Heart right ventricle (tissue), 16 donors: ENCODE results near the gene HOXD8. TPM values are rescaled to one million over a fixed set of nuclear protein-coding genes. Genes with fewer than 3 reads are reported as not detected.

Experiments
- ATAC-seq, 8 donors: fragments of 200-7000 bp; cut with Tn5 transposase; one replicate each; pipeline ENCODE4 v1.9.1; 2020; ENCODE audit warnings: mild to moderate bottlenecking in 8 of 8, moderate library complexity in 8 of 8, moderate number of reproducible peaks in 1 of 8
- DNase-seq, 2 donors: peaks; one replicate each; pipeline ENCODE4 v3.0.0-alpha.2; 2020
- H3K27ac ChIP-seq, 10 donors: fragments of 200-600 bp; sonication (generic) in 2 of 10; one replicate each; pipeline versions ENCODE4 v1.5.0 to v1.8.0; 2020 to 2022; ENCODE audit warnings: mild to moderate bottlenecking in 3 of 10
- H3K27me3 ChIP-seq, 7 donors: fragments of 200-600 bp; one replicate each; pipeline ENCODE4 v1.8.0; 2021 to 2022; ENCODE audit warnings: mild to moderate bottlenecking in 2 of 7
- H3K36me3 ChIP-seq, 9 donors: fragments of 200-600 bp; sonication (generic) in 1 of 9; one replicate each; pipeline versions ENCODE4 v1.5.0 to v1.8.0; 2020 to 2022; ENCODE audit warnings: mild to moderate bottlenecking in 2 of 9
- H3K4me1 ChIP-seq, 9 donors: fragments of 200-600 bp; sonication (generic) in 1 of 9; one replicate each; pipeline versions ENCODE4 v1.5.0 to v1.8.0; 2020 to 2022; ENCODE audit warnings: mild to moderate bottlenecking in 4 of 9
- H3K4me3 ChIP-seq, 10 donors: fragments of 200-600 bp; sonication (generic) in 2 of 10; one replicate each; pipeline versions ENCODE4 v1.5.0 to v1.8.0; 2020 to 2022; ENCODE audit warnings: mild to moderate bottlenecking in 7 of 10, moderate library complexity in 2 of 10
- H3K9me3 ChIP-seq, 11 donors: fragments of 200-600 bp in 10 of 11; sonication (generic) in 2 of 11; one replicate each; pipeline versions ENCODE4 v1.5.0 to v1.8.0; 2013 to 2022; ENCODE audit warnings: mild to moderate bottlenecking in 2 of 11, control low read depth in 1 of 11, moderate library complexity in 1 of 11
- WGBS, 2 donors: extraction: QIAGEN DNeasy Blood & Tissue Kit; methylation state at CpG; one replicate each; pipeline ENCODE4 v1.1.7; 2013; ENCODE audit warnings: inconsistent platforms in 1 of 2; 5-methylcytosine and 5-hydroxymethylcytosine counted together
- intact Hi-C, 10 donors: fragments of 100-400 bp; cut with DNase I; formaldehyde crosslinking; loops; one replicate each; pipeline versions ENCODE4 v1.11.1 to v1.14.2; 2022
- polyA plus RNA-seq, 2 donors: library from polyadenylated mRNA; stranded (reverse); fragments of 200-250 nt; gene quantifications; one replicate each; pipeline ENCODE4 v1.2.3, GENCODE V29; 2013
- total RNA-seq, 10 donors: library from RNA; stranded (reverse); fragmentation: NEBNext Ultra II Directional in 3 of 10; extraction: Animal tissue kit (Norgen Biotek cat#: 25700) in 3 of 10; gene quantifications; one replicate each; pipeline versions ENCODE4 v1.2.1 to v1.2.4, GENCODE V29; 2021 to 2023
- TF ChIP-seq, protein P1 (sequence below), 9 donors: fragments of 200-600 bp; sonication (generic) in 2 of 9; IDR thresholded peaks; one replicate each; pipeline versions ENCODE4 v1.5.0 to v1.8.0; 2021 to 2022; ENCODE audit warnings: antibody characterized with exemption in 9 of 9, mild to moderate bottlenecking in 5 of 9, moderate library complexity in 1 of 9
- donor health status: Arrhythmogenic right ventricular cardiomyopathy.
- donor health status: ischemic (EF 13 %, LVEDD 7.1; RV severe dilation, severe dysfunction).
- donor health status: healthy with polysubstance abuse.
- donor health status: DM: no; HTN: yes; CAD: no.
- donor health status: DM: no; HTN: no; CAD: no.
- donor health status: ischemic (EF 25% LVEDD 6.9; RV normal size, moderate dysfunction).
- donor health status: ischemic (EF 25% LVEDD 5.7; RV mildly dilated, moderate dysfunction).
- donor health status: healthy.
- donor health status: DM: yes; HTN: yes; CAD: no.
- donor health status: Ischemic cardiomyopathy.
- donor health status: ischemic (EF 35%, LVEDD 5.7; RV mildly dilated, moderate dysfunction).
- donor health status: nonischemic (EF 11% LVEDD 7.7; RV severe dilation, severe dysfunction).
- donor health status: DM: yes; HTN: yes; CAD: no.
- donor health status: PGD.
- donor health status: ischemic (EF 29% LVEDD 5.4; RV normal size, mild dysfunction).
- donor health status: nonischemic (EF 23%, LVEDD 6.1; RV moderate dilation, normal function).

The HOXD8 gene
- total and polyA plus RNA-seq, 12 donors = 0.26 to 1.5 (median 0.42) TPM; not detected in 2

DNA sequence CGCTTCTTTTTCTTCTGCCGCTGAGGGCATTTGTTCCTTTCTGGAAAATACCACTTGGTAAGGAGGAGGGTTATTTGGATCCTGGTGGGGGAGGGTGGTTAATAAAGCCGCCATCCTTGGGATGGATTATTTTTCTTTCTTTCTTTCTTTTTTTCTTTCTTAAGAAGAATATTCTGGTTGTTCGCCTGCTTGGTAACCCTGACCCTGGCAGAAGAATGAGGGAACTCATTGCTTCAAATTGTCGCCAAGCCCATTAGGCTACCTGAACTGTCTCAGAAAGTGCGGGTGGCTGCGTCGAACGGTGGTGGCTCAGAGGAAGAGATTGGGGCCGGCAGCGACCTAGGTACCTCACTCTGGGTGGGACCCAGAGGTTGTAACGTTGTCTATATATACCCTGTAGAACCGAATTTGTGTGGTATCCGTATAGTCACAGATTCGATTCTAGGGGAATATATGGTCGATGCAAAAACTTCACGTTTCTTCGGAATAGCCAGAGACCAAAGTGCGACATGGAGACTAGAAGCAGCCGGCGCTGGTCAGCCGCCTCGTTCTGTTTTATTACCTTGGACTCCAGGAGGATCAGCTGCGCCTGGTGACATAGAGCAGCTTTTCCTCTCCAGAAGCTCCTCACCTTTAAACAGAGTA is 20.6 kb downstream of the HOXD8 start:
- Histone ChIP-seq H3K4me3 (no peak overlapping the region), H3K36me3 (no peaks in the 10 kb centered on the region), H3K9me3 (no peaks in the 10 kb centered on the region), H3K27ac (no peak overlapping the region), H3K4me1 (peaks cover 0 to 12% (median 0%) of the 10 kb centered on the region in 9 donors), H3K27me3 (peaks cover 51 to 100% (median 100%) of the 10 kb centered on the region in 7 donors)
- DNase-seq (no peak), ATAC-seq (no peak)
- intact Hi-C loops = no loop called here
- TF ChIP-seq, protein P1, sequence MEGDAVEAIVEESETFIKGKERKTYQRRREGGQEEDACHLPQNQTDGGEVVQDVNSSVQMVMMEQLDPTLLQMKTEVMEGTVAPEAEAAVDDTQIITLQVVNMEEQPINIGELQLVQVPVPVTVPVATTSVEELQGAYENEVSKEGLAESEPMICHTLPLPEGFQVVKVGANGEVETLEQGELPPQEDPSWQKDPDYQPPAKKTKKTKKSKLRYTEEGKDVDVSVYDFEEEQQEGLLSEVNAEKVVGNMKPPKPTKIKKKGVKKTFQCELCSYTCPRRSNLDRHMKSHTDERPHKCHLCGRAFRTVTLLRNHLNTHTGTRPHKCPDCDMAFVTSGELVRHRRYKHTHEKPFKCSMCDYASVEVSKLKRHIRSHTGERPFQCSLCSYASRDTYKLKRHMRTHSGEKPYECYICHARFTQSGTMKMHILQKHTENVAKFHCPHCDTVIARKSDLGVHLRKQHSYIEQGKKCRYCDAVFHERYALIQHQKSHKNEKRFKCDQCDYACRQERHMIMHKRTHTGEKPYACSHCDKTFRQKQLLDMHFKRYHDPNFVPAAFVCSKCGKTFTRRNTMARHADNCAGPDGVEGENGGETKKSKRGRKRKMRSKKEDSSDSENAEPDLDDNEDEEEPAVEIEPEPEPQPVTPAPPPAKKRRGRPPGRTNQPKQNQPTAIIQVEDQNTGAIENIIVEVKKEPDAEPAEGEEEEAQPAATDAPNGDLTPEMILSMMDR (IDR thresholded peaks at IDR 0.05) = no peak
- WGBS, 2 donors = 14 to 27% methylated on average over 24 of the region's 24 CpGs

GRCh38 chr2:176150584-176151441 is 21.3 kb downstream of the HOXD8 start:
- H3K27ac ChIP-seq = no peak overlapping the region
- peaks cover 51 to 100% (median 100%) of the 10 kb centered on the region in 7 donors for H3K27me3 ChIP-seq
- no peak overlapping the region for H3K4me3 ChIP-seq
- peaks cover 0 to 12% (median 0%) of the 10 kb centered on the region in 9 donors for H3K4me1 ChIP-seq
- DNase-seq = no peak
- intact Hi-C loops = no loop called here
- TF ChIP-seq, protein P1 (IDR thresholded peaks at IDR 0.05) = no peak
- WGBS, 2 donors = 17 to 33% methylated on average over 14 of the region's 14 CpGs
- H3K9me3 ChIP-seq = no peaks in the 10 kb centered on the region
- H3K36me3 ChIP-seq = no peaks in the 10 kb centered on the region
- no peak for ATAC-seq

DNA sequence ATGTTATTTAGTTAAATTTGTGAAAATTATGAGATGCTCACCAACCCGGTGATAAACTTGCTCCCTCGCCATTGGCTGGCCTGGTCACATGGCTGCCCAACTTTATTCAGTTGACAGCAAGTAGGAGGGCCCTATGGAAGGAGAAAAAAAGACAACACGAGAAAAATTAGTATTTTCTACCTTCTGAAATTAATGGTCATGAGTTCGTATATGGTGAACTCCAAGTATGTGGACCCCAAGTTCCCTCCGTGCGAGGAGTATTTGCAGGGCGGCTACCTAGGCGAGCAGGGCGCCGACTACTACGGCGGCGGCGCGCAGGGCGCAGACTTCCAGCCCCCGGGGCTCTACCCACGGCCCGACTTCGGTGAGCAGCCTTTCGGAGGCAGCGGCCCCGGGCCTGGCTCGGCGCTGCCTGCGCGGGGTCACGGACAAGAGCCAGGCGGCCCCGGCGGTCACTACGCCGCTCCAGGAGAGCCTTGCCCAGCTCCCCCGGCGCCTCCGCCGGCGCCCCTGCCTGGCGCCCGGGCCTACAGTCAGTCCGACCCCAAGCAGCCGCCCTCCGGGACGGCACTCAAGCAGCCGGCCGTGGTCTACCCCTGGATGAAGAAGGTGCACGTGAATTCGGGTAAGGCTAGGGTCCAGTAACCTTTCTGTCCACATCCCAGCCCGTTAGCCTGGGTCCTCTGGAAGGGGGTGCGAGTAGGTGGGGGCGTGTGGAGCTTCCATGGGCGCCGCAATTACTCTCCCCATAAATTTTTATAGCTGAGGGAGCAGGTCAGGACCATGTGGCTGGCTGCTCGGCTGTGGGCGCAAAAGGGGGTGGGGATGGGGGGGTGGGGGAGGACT is 22.2 kb downstream of the HOXD8 start, which contains the start of gene HOXD4:
TSS of gene HOXD4 (plus strand) at position 109 of the 846 bp plus-strand sequence. CDS start at position 193, 84 bp downstream.
- no peak for ATAC-seq
- H3K27me3 ChIP-seq = peaks cover 53 to 100% (median 100%) of the 10 kb centered on the region in 7 donors
- no peak for DNase-seq
- H3K4me1 ChIP-seq = peaks cover 0 to 12% (median under 1%) of the 10 kb centered on the region in 9 donors
- no peaks in the 10 kb centered on the region for H3K36me3 ChIP-seq
- no peak within 1 kb of the TSS for H3K27ac ChIP-seq
- peak within 1 kb of the TSS in 5 of 10 donors; percentile 15 to 36 (median 28) for H3K4me3 ChIP-seq
- intact Hi-C loops = no loop called here
- TF ChIP-seq, protein P1 (IDR thresholded peaks at IDR 0.05) = no peak
- no peaks in the 10 kb centered on the region for H3K9me3 ChIP-seq
- WGBS, 2 donors = 3 to 13% methylated on average over 55 of the region's 55 CpGs
